IMR-90 (cell line): ENCODE results near the gene DIAPH2. TPM values are rescaled to one million over a fixed set of nuclear protein-coding genes. Genes with fewer than 3 reads are reported as not detected.

Experiments used
- ATAC-seq: fragments of 200-7000 bp; cut with Tn5 transposase; 2 replicates; pipeline ENCODE4 v1.9.1; 2020; ENCODE audit warnings: low read depth, mild to moderate bottlenecking, moderate library complexity
- BruUV-seq: library from RNA; stranded (reverse); fragments of 400-500 nt; replicated peaks from 2 replicates; lab custom pipeline; 2021; lab: Mats Ljungman, UMichigan
- CTCF ChIA-PET: fragments of 300-600 bp; formaldehyde crosslinking; extraction: SDS; loops from one replicate; lab custom pipeline; 2021; ENCODE audit warnings: antibody characterized with exemption; lab: Yijun Ruan, JAX
- POLR2A ChIA-PET: fragments of 300-600 bp; sonication (Branson Sonifier 250); formaldehyde crosslinking; loops from one replicate; lab custom pipeline; 2022; ENCODE audit warnings: antibody characterized with exemption; ENCODE audit not compliant: unreplicated experiment; lab: Charles Lee
- DNase-seq: peaks from one replicate; pipeline ENCODE4 v3.0.0; 2013
- H2AFZ ChIP-seq: replicated peaks from 2 replicates; pipeline ENCODE3; 2013; ENCODE audit warnings: low read length, mild to moderate bottlenecking; ENCODE audit not compliant: poor library complexity
- H2AK5ac ChIP-seq: 2 replicates; pipeline ENCODE4 v1.6.1; 2013; ENCODE audit warnings: low read depth, low read length, inconsistent platforms
- H2AK9ac ChIP-seq: replicated peaks from 2 replicates; pipeline ENCODE3; 2013; ENCODE audit warnings: mild to moderate bottlenecking, low read depth, low read length, moderate library complexity; ENCODE audit not compliant: poor library complexity
- H2BK120ac ChIP-seq: 2 replicates; pipeline ENCODE4 v1.6.1; 2013; ENCODE audit warnings: low read depth, low read length, inconsistent platforms
- H2BK15ac ChIP-seq: 3 replicates; pipeline ENCODE4 v1.6.1; 2013; ENCODE audit warnings: low read depth, low read length, inconsistent platforms
- H2BK20ac ChIP-seq: 2 replicates; pipeline ENCODE4 v1.6.1; 2013; ENCODE audit warnings: low read depth, mild to moderate bottlenecking, inconsistent platforms, low read length, moderate library complexity
- H2BK5ac ChIP-seq: 2 replicates; pipeline ENCODE4 v1.6.1; 2013; ENCODE audit warnings: mild to moderate bottlenecking, low read depth, low read length, inconsistent platforms; ENCODE audit not compliant: poor library complexity, severe bottlenecking
- H3K14ac ChIP-seq: replicated peaks from 2 replicates; pipeline ENCODE4 v1.6.1; 2013; ENCODE audit warnings: low read depth, low read length, inconsistent platforms
- H3K18ac ChIP-seq: 2 replicates; pipeline ENCODE4 v1.6.1; 2013; ENCODE audit warnings: low read depth, low read length, control low read depth
- H3K23ac ChIP-seq: 2 replicates; pipeline ENCODE4 v1.6.1; 2013; ENCODE audit warnings: low read depth, low read length, inconsistent platforms
- H3K27ac ChIP-seq: 2 replicates; pipeline ENCODE4 v1.5.1; 2013; ENCODE audit warnings: mild to moderate bottlenecking, control low read depth, low read length; ENCODE audit not compliant: insufficient read depth
- H3K27me3 ChIP-seq: 2 replicates; pipeline ENCODE4 v1.6.1; 2013; ENCODE audit warnings: low read length; ENCODE audit not compliant: control insufficient read depth, insufficient read depth
- H3K36me3 ChIP-seq: 2 replicates; pipeline ENCODE4 v1.6.1; 2013; ENCODE audit warnings: low read length, mixed read lengths; ENCODE audit not compliant: control insufficient read depth, insufficient read depth
- H3K4ac ChIP-seq: 2 replicates; pipeline ENCODE4 v1.6.1; 2013; ENCODE audit warnings: low read depth, low read length, inconsistent platforms
- H3K4me1 ChIP-seq: 2 replicates; pipeline ENCODE4 v1.6.1; 2013; ENCODE audit warnings: low read length, mixed read lengths; ENCODE audit not compliant: control insufficient read depth, insufficient read depth
- H3K4me2 ChIP-seq: 2 replicates; pipeline ENCODE4 v1.6.1; 2013; ENCODE audit warnings: low read depth, mild to moderate bottlenecking, control low read depth, low read length, moderate library complexity
- H3K4me3 ChIP-seq: 2 replicates; pipeline ENCODE4 v1.5.1; 2013; ENCODE audit warnings: low read depth, mild to moderate bottlenecking, control low read depth, low read length, moderate library complexity; ENCODE audit not compliant: insufficient read depth
- H3K56ac ChIP-seq: 2 replicates; pipeline ENCODE4 v1.6.1; 2013; ENCODE audit warnings: low read length, inconsistent platforms; ENCODE audit not compliant: insufficient read depth; ENCODE audit errors: extremely low read depth
- H3K79me1 ChIP-seq, 2 experiments: 2 replicates each; pipeline ENCODE4 v1.6.1; 2013; ENCODE audit warnings: low read length in 2 of 2, inconsistent platforms in 1 of 2, low read depth in 1 of 2
- H3K9ac ChIP-seq: 2 replicates; pipeline ENCODE4 v1.6.1; 2013; ENCODE audit warnings: low read depth, low read length, control low read depth
- H3K9me1 ChIP-seq: 2 replicates; pipeline ENCODE4 v1.6.1; 2013; ENCODE audit warnings: low read length, inconsistent platforms; ENCODE audit not compliant: insufficient read depth
- H3K9me3 ChIP-seq: 2 replicates; pipeline ENCODE4 v1.6.1; 2013; ENCODE audit warnings: low read length; ENCODE audit not compliant: control insufficient read depth, insufficient read depth
- H4K20me1 ChIP-seq: 2 replicates; pipeline ENCODE4 v1.6.1; 2013; ENCODE audit warnings: low read length, inconsistent platforms; ENCODE audit not compliant: insufficient read depth
- H4K5ac ChIP-seq: 2 replicates; pipeline ENCODE4 v1.6.1; 2013; ENCODE audit warnings: mild to moderate bottlenecking, low read depth, low read length, control low read depth
- H4K8ac ChIP-seq, 2 experiments: 2 replicates each; pipeline ENCODE4 v1.6.1; 2013; ENCODE audit warnings: low read depth in 2 of 2, low read length in 2 of 2, control low read depth in 1 of 2, inconsistent platforms in 1 of 2
- H4K91ac ChIP-seq: 2 replicates; pipeline ENCODE4 v1.6.1; 2013; ENCODE audit warnings: low read depth, low read length, inconsistent platforms; ENCODE audit not compliant: insufficient read depth
- CTCF ChIP-seq: conservative IDR thresholded peaks from 2 replicates; pipeline ENCODE4 v1.5.1; 2012; ENCODE audit warnings: mild to moderate bottlenecking, low read depth, low read length, improper control_type of control experiment
- MAZ ChIP-seq: IDR thresholded peaks from 2 replicates; pipeline ENCODE4 v1.6.1; 2012; ENCODE audit warnings: low read depth, mild to moderate bottlenecking, low read length, improper control_type of control experiment, moderate library complexity, borderline replicate concordance
- WGBS, 2 experiments: methylation state at CpG; one replicate each; pipeline versions ENCODE4 v1.1.5 to v1.1.7; 2013; ENCODE audit warnings: missing lambda C conversion rate in 2 of 2; ENCODE audit not compliant: insufficient read length in 1 of 2; ENCODE audit errors: extremely low coverage in 2 of 2; 5-methylcytosine and 5-hydroxymethylcytosine counted together
- dilution Hi-C: fragments of 300-500 bp; cut with HindIII; formaldehyde crosslinking; loops from one replicate; pipeline ENCODE4 v1.14.3; 2018; ENCODE audit warnings: low sequenced_read_pairs; ENCODE audit not compliant: unreplicated experiment
- in situ Hi-C: fragments of 300-500 bp; cut with MboI; formaldehyde crosslinking; loops from 3 replicates; pipeline ENCODE4 v1.14.3; 2019; ENCODE audit warnings: low sequenced_read_pairs, inconsistent platforms, mixed read lengths
- intact Hi-C: fragments of 100-400 bp; cut with micrococcal nuclease; formaldehyde crosslinking; loops from 2 replicates; pipeline ENCODE4 v1.10.0; 2022
- polyA plus RNA-seq, 3 experiments: library from polyadenylated mRNA; depleted of rRNA; stranded (reverse); fragments of >200 nt; gene quantifications; 2 replicates each; pipeline ENCODE4 v1.2.3, GENCODE V29; 2012; ENCODE audit warnings: low replicate concordance in 1 of 3
- total RNA-seq: library from RNA; depleted of rRNA; stranded (reverse); fragments of >200 nt; gene quantifications from 2 replicates; pipeline ENCODE4 v1.2.3, GENCODE V29; 2012
- TF ChIP-seq, protein P1 (sequence below): fragments of 150-350 bp; IDR thresholded peaks from 2 replicates; pipeline ENCODE4 v1.6.1; 2016; ENCODE audit warnings: low read depth, mild to moderate bottlenecking, low read length, moderate library complexity, borderline replicate concordance

DIAPH2 gene
- total and polyA plus RNA-seq, 2 of the 4 experiments (the other 2 are of a cell fraction), result 3.6 to 19.9 TPM

- Histone ChIP-seq H3K56ac (no peak overlapping the region), H3K9ac (no peak overlapping the region), H2BK15ac (no peak overlapping the region), H3K4me1 (no peaks in the 10 kb centered on the region), H3K9me1 (no peaks in the 10 kb centered on the region), H3K36me3 (no peaks in the 10 kb centered on the region), H3K9me3 (no peaks in the 10 kb centered on the region), H4K20me1 (no peaks in the 10 kb centered on the region), H3K27ac (no peak overlapping the region), H2BK20ac (no peak overlapping the region), H2AK9ac (no peak overlapping the region), H4K8ac (no peak overlapping the region), H4K91ac (no peak overlapping the region), H2BK120ac (no peak overlapping the region), H2AFZ (no peak overlapping the region), H2AK5ac (no peak overlapping the region), H3K4me3 (no peak overlapping the region), H3K4ac (no peak overlapping the region), H3K14ac (no peak overlapping the region), H3K18ac (no peak overlapping the region), H3K23ac (no peak overlapping the region), H3K27me3 (no peaks in the 10 kb centered on the region; the same call in 1 of the 2 replicates), H3K79me1 (no peaks in the 10 kb centered on the region), H3K4me2 (no peak overlapping the region), H2BK5ac (no peak overlapping the region), H4K5ac (no peak overlapping the region)
- POLR2A ChIA-PET, result no interaction called here
- intact Hi-C loops (no loop called here), dilution Hi-C loops (no loop called here), in situ Hi-C loops (no loop called here)
- DNase-seq, result no peak
- CTCF ChIA-PET, result interaction anchor here (0.5 kb wide), 1 partner anchor 82 kb away, joined by 5 read pairs; no protein-coding TSS in a partner anchor
- BruUV-seq, result no TSS peak
- TF ChIP-seq CTCF (no peak), MAZ (no peak)
- TF ChIP-seq, protein P1, sequence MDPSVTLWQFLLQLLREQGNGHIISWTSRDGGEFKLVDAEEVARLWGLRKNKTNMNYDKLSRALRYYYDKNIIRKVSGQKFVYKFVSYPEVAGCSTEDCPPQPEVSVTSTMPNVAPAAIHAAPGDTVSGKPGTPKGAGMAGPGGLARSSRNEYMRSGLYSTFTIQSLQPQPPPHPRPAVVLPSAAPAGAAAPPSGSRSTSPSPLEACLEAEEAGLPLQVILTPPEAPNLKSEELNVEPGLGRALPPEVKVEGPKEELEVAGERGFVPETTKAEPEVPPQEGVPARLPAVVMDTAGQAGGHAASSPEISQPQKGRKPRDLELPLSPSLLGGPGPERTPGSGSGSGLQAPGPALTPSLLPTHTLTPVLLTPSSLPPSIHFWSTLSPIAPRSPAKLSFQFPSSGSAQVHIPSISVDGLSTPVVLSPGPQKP, result no peak
- no CpG with 5 or more reads among the region's 2 CpGs for WGBS, 2 experiments
- no peak for ATAC-seq
Measured at GRCh38 chrX:97358941-97359340, 674.3 kb downstream of the DIAPH2 start.
